ENCODE data around the gene CDK18.
"Not testable (repeated sequence)": the region's sequence is repeated elsewhere in the genome, so short reads cannot be mapped to it uniquely, and the experiment has no call there.

CDK18 gene
- 0 to 0.27 reads per million in 2 donors for total RNA-seq

DNA sequence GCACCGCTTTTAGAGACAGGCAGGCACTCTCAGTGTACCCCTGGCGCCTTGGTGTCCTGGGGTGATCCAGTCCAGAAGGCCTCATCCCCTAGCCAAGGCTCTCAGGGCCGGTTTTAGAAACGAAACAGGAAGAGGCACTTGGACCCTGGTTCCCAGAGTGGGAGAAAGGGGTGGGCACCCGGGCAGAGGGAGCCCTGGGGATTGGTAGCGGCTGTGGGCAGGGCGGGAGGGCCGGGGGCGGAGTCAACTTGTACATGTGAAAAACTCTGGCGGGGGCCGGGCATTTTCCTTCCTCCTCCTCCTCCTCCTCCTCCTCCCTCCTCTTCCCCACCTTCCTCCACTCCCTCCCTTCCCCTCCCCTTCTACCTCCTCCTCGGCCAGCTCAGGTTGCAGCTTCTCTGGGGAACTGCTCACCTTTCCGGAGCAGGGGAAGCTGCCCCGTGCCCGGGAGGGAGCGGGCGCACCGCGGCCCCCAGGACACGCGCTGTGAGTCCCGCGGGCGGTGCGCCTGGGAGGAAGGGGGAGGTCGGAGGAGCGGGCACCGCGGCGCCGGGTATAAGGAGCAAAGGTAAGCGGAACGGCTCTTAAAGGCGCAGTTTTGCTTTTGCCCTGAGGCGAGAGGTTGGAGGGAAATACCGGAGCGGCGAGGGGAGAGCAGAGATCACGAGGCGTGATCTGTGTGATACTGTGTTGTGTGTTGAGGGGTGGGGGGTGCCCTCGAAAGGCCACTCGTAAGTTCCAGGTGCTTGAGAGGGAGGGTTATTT, at the start of gene CDK18:
Gene CDK18 (plus strand): TSS at position 359 of the 765 bp plus-strand sequence. CDS start 18,499 bp downstream, outside the sequence.
- DNase-seq, result peak in 2 of 5 experiments; percentile 9 to 34

DNA sequence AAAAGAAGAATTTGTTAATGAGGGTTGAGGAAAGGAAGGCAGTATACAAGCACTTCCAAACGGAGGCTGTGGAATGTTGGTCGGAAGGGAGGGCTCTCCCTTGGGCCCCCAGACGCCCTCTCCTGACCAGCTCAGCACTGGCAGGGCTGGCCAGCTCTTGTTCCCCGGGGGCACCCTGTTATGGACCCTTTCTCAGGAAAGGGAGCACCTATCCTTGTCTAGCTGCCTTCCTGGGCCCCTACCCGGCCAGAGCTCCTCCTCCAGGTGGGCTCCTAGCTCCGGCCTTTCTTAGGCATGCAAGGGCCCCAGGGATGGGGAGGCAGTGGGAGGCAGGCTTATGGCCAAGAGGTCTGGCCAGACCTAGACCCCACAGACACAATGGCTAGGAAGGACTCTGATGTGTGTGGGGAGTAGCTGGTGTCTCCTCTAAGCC, 49.5 kb upstream of the CDK18 start:
- no peak for DNase-seq

DNA sequence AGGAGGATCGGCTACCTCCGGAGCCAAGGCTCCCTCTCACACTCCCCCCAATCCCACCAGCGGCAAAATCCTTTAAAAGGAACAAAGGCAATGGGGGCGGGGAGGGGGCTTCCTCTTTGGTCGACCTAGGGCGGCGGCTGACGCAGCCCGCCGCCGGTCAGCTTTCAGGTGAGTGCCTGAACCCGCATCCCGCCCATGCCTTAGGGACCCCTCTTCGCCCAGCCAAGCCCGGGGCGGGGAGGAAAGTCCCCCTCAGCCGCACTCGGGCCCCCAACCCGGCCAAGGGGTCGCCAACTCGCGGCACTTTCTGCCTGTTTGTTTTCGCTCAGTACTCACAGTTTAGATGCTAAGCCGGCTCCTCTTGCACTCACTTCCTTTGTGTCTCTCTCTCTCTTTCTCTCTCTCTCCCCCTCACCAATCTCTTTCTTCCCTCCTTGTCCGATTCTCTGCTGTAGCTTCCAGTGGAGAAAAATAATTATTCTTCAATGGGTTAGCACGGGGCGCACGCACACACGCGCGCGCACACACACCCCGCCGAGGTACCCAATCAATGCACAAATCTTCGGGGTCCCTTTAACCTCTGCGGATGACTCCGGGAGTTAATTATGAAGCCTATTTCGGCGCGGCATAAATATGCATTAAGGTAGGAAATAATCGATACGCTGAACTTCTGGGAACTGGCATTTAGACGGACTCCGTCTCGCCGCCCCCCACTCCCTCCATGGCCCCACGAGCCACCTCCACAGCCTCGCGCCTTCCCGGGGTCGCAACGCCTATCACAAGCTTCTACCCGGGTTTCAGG, 48.7 kb upstream of the CDK18 start, which contains the start of gene BLACAT1:
Gene BLACAT1 (minus strand): TSS at position 465 of the 802 bp plus-strand sequence.
- no peak for DNase-seq

DNA sequence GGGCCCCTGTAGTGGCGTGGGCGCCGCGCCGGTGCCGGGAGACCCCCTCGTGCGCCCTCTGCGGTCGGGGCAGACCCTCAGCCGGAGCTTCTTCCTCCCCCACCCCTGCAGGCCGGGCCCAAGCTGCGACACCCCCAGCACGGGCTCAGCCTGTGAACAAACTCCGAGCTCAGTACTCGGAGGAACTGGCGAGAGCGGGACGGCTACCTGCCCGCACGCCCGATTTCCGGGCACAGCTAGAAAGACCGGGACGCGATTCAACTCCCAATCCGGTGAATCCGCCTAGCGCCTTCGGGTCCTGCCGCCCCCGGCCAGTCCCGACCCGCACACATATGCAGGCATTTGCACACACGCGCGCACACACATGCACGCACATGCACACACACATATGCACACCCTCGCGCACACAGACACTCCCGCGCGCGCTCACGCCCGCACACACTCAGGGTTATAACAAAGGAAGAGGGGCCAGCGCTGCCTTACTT, 48.0 kb upstream of the CDK18 start:
- DNase-seq, result no peak

DNA sequence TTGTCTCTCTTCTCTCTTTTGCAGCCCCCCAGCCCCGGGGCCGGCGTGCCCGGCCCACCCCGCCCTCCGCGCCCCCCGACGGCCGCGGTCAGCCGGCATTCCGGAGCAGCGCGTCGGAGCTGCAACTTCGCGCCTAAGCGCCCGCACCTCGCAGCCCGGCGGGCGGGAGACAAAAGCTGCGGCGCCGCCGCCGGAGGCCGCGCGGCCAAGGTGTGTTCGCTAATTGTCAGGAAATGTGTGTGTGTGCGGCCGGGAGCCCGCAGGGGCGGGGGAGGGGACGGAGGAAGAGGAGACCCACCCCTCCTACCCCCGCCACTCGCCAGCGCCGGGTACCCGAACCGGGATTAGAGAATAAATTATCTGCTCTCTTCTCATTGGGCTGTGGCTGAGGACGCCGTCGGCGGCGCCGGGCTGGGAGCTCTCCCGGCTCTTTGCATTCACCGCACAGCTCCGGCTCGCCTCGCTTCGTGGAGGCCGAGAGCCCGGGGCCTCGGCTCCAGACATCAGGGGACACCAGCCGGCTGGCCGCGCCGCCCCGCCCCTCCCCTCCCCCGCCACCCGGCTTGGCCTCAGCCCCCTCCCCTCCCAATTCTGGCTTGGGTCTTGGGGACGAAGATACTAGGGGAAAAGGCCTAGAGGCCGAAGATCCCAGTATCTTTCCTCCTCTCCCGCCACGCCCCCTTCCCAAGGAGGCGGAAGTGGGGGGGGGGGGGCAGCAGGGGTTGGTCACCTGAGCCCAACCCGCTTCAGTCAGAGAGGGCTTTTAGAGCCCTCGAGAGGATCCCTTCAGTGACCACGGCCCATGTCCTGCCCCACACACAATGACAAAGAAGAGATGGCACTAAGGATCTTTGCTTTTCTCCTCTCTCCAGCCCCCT, 47.4 kb upstream of the CDK18 start:
- DNase-seq, result no peak

DNA sequence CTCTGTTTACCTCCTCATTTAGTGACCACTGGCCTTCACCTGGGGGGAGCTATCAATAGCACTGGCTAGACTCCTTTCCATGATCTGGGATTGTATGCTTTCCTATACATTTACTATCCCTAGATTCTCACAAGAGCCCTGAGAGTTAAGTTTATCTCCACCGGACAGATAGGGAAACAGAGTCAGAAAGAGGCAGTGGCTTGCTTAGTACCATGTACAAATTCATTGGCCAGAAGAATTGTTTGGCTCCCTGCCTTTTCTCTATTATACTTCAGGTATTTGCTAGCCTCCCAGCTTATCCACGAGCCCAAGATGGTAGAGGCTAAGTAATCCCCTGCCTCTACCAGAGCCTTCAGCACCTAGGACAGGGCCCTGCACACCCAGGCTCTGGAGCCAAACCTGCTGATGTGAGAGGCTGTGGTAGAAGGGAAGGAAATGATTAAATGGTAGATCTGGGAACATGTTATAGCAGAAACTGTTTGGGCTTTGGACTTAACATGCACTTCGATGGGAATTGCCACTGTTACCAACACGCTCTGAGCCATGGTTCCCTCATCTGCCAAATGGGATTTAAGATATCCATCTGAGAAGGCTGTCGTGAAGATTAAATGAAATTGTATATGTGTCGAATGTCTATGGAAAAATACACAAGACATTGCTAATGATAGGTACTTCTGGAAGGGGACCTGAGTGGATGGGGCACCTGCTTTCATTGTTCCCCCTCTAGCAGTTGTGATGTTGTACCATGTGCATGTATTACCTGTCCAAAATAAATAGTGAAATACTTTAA, 45.5 kb upstream of the CDK18 start:
- DNase-seq, result peak in 1 of 5 experiments; percentile 38

DNA sequence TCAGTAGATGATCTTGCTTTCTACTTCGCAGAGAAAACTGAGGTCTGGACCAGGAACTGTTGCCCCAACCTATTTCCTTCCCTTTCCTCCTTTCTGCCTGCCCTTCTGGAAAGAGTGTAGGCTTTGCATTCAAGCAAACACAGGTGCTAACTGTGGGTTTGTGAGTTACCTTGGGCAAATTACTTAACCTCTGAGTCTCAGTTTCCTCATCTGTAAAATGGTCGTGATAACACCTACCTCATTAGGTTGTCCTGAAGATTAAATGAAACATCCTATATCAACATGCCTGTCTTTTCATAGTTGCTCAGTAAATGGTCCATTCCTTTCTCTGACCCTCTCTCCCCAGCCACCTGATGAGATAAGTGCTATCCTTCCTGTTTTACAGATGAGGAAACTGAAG, 39.1 kb upstream of the CDK18 start:
- DNase-seq, result no peak

DNA sequence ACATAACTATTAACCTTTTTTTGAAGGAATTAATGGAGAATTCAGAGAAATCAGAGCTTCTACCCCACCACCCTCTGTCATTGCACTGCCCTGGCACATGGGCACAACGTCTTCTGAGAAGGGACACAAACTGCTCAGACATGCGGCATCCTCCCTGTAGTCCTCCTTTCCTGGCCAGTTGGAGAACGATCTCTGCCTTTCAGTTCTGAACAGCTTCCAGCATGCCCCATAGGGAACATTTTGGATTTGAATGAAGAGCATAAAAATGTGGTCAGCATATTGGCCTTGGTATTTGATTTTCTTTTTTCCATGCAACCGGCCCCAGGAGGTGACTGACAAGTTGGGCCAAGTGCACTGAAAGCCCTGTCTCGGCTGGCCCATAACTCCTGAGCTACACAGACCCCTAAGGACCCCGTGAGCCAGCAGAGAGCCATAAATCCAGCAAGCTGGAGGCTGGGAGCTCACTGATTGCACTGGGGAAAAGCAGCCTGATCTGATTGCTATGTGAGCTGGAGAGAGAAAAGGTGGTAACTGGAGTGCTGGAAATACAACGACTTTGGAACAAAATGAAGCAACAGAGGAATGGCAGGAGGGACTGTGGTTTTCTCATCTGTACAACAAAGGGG, 37.8 kb upstream of the CDK18 start:
- DNase-seq, result no peak

DNA sequence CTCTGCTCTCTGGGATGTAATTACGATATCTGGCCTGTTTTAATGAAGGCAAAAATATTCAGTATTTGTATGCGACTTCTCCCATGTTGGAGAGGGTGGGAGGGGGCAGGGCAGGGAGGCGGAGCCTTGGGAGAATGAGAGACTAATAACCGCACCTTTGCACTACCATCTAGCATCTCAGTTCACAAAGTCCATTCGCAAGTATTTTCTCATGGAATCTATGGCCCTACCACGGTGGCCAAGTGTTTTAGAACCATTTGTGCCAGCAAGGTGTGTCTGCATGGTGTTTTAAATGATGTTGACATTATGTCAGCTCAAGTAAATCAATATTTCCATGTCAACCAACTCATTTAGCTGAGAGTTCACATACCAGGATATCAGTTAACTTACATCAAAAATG, 34.3 kb upstream of the CDK18 start:
- no peak for DNase-seq

DNA sequence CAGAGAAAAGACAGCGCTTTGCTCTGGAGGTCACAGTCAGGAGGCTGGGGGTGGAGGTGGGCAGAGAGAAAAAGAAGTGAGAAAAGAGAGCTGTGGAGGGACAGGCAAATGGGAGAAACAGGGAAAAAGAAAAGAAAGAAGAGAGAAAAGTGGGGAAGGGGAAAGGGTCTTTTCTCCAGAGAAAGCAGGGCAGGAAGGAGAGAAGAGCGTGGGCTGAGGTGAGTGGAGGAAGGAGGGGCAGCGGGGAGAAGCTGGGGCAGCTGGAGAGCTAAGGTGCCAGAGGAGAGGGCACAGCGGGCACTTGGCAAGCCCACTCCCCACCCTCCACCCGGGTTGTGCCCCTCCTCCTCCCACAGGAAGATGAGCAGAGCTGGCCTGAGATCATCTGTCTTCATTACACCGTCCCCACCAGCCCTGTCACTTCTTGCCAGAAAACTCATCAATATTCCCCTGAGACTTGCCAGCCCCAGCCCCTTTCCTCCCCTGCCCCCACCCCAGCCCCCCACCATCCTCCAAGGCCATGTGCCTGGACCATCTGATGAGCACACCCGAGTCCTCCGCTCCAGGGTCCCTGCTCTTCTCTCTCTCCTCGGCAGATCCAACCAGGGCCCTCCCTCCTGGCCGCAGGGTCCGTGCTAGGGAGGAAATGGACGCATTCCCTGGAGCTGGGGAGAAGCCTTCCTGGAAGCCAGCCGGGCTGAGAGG, 31.6 kb upstream of the CDK18 start:
- no peak for DNase-seq

DNA sequence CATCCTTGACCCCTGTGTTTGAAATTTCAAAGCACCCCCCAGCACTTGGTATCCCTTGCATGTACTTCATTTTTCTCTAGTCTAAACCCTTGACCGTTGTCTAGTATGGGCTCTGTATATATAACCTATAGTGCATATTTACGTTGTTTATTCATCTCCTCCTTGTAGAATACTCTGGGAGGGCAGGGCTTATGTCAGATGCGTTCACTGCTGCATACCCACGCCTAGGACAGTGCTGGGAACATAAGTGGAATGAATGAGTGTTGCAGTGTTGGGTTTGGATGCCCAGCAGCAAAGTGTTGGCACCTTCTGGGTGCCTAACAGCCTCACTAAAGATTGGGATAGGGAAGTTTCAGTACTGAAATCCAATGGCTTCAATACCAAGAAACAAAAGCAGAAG, 31.0 kb upstream of the CDK18 start:
- no peak for DNase-seq

DNA sequence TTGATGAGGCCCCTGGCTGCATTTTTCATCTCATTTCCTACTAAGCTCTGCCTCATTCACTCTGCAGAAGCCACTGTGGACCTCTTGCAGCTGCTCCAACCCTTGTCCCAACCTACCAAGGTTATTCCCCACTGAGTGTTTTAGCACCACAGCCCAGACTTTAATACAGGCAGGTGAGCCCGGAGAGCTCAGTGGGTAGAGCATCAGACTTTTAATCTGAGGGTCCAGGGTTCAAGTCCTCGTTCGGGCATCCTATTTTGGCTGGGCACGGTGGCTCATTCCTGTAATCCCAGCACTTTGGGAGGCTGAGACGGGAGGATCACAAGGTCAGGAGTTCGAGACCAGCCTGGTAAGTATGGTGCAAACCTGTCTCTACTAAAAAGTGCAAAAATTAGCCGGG, 30.5 kb upstream of the CDK18 start:
- DNase-seq, result no peak

DNA sequence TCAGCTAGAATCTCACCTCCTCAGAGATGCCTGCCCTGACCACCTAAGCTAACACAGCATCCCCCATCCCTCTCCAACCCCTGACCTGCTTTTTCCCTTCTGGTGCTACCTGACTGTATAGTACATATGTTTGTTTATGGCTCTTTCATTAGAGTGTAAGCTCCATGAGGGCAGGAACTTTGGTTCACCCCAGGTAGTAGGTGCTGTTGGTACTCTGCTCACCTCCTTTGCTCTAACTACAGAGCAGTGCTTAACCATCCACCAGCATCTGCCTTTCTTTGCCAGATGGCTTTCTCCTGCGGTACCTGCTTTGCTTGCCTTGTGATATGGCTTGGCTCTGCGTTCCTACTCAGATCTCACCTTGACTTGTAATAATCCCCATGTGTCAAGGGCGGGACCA, 29.9 kb upstream of the CDK18 start:
- DNase-seq, result no peak

DNA sequence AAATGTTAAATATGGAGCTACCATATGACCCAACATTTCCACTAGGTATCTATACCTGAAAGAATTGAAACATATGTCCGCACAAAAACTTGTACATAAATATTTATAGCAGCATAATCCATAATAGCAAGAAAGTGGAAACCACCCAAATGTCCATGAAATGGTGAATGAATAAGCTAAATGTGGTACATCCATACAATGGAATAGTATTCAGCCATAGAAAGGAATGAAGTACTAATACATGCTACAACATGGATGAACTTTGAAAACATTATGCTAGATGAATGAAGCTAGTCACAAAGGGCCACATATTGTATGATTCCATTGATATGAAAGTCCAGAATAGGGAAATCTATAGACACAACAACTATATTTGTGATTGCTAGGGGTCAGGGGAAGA, 28.6 kb upstream of the CDK18 start:
- no peak for DNase-seq

DNA sequence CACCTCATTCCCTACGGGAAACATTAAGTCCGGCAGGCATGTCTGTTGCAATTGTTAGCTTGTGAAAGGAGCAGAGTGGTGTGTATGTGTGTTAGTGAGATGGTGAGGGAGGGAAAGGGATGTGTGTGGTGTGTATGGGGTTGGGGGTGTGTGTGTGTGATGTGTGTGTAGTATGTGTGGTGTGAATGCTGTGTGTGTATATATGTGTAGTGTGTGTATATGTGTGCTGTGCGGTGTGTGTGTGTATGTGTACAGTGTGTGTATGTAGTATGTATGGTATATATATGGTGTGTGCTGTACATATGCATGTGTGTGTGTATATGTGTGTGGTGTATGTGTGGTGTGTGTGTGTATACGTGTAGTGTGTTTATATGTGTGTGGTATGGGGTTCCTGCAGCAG, 27.8 kb upstream of the CDK18 start:
- no peak for DNase-seq

DNA sequence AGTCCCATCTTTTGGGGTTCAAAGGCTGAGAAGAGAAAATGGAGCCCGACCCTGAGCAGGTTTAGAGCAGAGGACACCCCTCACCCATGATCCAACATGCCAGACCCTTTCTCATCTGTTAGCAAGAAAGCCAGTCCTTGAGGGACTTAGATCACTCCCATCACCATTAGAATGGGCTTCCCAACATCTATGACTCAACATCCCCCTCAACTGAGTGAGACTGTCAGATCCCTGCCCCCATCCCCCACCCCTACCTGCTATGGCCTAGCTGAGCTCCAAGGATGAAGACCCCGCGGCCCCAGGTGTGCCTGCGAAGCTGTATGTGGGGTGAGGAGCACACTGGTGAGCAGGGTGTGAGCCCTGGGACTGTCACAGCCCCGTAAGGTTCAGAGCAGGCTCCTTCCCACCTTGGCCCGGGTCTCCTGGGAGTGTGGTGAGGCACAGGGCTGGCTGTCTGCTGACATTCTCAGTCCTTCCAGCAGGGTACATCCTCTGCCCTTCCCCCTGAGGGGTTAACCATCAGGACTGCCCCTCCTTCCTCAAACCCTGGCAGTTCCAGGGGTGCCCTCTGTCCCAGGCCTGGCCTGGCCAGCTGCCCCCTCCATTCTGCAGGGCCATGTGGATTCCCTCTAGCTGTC, 27.2 kb upstream of the CDK18 start:
- DNase-seq, result no peak

DNA sequence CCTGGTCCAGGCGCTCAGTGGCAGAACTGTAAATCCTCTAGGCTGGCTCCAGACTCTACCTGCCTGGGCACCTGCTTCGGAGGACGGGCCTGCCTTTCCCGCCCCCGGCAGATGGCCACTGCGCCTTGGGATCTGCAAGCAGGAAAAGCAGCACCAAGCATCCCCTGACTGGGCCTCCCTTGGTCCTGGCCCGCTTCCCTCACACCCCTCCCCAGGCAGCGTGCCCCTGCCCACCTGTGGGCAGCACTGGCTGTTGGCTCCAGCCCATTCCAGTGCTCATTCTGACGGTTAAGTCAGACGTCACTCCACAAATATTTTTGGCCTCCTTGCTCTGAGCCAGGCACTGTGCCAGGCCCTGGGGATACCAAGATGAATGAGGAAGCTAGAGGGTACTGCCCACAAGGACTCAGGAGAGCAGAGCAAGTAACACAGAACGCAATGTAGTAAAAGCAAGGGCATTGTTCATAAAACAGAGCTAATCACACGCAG, 26.7 kb upstream of the CDK18 start:
- DNase-seq, result no peak

DNA sequence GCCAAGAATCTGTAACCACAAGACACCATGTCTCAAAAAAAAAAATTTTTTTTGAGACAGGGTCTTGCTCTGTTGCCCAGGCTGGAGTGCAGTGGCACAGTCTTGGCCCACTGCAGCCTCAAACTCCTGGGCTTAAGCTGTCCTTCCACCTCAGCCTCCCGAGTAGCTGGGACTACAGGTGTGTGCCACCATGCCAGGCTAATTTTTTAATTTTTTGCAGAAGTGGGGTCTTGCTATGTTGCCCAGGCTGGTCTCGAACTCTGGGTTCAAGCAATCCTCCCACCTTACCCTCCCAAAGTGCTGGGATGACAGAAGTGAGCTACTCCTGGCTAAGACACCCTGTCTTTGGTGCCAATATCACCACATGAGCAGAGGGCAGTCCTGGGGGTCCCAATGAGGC, 25.5 kb upstream of the CDK18 start:
- not testable (repeated sequence) for DNase-seq

DNA sequence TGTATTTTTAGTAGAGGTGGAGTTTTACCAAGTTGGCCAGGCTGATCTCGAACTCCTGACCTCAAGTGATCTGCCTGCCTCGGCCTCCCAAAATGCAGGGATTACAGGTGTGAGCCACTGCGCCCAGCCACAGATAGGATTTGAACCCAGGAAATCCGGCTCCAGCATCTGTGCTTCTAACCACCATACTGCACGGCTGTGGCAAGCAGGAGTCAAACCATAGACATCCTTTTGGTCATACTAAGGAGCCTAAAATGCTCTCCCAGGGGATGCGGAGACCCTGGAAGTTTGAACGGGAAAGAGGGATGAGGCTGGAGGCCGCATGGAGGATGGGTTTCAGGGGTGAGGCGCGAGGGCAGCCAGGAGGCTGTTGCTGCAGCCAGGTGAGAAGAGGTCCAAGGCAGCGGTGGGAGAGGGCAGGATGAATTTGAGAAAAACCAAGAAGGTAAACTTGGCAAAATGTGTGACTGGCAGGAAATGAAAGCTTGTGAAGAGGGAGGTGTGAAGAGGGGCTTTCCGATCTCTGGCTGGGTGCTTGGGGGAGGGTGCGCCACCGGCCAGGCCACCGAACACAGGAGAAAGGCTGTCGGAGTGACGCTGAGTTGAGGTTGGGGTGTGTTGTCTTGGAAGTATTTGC, 24.0 kb upstream of the CDK18 start:
- DNase-seq, result peak in 2 of 5 experiments; percentile 63 to 92
